SH-SY5Y (cell line): ENCODE data around the gene TMEM192.

Experiments used
- GATA2 ChIP-seq: IDR thresholded peaks from 2 replicates; pipeline ENCODE4 v1.6.1; 2011; ENCODE audit warnings: mild to moderate bottlenecking, low read depth, low read length
- GATA3 ChIP-seq: IDR thresholded peaks from 2 replicates; pipeline ENCODE4 v1.6.1; 2011; ENCODE audit warnings: low read depth, mild to moderate bottlenecking, low read length, moderate library complexity

The TMEM192 gene

GRCh38 chr4:165112368-165113121 is at the start of gene TMEM192:
Gene TMEM192 (minus strand): TSS chr4:165112860. CDS start chr4:165112773, 87 bp downstream.
- TF ChIP-seq GATA2 (no peak), GATA3 (no peak)

DNA sequence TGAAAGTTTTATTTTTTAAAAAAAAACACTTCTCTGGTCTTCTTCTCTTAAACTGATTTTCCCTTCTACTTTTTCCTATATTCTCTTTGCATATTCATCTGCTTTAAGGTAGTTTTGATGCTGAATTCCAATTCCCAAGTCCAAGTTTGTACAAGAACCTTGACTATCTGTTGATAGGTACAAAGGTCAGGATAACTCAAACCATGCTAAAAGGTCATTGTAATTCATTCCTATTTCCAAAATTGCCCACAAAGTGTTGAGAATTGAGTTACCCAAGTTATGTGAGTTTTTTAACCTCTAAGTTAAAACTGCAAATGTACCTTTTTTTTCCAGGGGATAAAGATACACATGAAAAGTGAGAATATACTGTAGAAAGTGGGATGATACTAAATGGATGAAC is 46.1 kb upstream of the TMEM192 start:
- no peak for TF ChIP-seq GATA3
- TF ChIP-seq GATA2, result no peak

DNA sequence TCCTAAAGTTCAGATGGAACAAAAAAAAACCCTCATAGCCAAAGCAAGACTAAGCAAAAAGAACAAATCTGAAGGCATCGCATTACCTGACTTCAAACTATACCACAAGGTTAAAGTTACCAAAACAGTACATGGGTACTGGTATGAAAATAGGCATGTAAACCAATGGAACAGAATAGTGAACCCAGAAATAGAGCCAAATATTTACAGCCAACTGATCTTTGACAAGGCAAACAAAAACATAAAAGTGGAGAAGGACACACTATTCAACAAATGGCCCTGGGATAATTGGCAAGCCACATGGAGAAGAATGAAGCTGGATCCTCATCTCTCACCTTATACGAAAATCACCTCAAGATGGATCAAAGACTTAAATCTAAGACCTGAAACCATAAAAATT is 44.2 kb upstream of the TMEM192 start:
- TF ChIP-seq GATA2, result no peak
- no peak for TF ChIP-seq GATA3

DNA sequence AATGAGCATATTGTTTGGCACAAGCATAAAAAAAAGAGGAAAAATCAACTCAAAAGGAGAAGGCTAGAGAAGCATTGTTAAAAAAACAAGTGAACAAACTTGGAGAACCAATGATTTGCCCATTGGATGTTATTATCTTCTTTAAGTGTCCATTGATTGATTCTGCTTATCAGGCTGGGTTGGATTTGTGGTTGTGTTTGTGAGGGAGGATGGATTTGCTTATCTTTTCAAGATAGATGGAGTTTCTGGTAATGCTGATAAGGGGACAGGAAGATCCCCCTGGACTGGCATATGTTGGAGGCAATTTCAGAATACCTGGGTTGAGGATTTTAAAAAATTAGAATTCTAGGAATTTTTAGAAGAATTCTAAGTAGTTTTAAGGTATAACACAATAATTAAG is 41.8 kb upstream of the TMEM192 start:
- TF ChIP-seq GATA3, result no peak
- no peak for TF ChIP-seq GATA2

DNA sequence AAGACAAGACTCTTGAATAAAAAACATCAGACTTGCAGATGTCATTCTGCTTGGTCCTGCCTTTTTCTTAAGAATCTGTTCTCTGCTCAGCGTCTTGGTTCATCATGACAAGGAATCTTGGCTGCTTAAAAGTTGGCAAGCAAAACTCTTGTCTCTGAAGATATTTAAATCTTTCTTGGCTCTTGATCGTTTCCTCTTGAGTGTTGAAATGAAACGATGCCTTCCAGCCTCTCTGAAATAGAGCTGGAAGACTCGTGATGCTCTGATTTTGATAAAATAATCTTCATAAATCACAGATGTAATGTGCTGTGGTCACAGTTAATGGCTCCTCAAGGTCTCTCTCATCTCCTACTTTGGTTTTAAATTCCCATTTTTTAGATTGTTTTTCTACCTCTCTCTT is 39.9 kb upstream of the TMEM192 start:
- TF ChIP-seq GATA3 (no peak), GATA2 (no peak)

GRCh38 chr4:165151734-165152133 is 39.1 kb upstream of the TMEM192 start:
- TF ChIP-seq GATA2, result no peak
- no peak for TF ChIP-seq GATA3

DNA sequence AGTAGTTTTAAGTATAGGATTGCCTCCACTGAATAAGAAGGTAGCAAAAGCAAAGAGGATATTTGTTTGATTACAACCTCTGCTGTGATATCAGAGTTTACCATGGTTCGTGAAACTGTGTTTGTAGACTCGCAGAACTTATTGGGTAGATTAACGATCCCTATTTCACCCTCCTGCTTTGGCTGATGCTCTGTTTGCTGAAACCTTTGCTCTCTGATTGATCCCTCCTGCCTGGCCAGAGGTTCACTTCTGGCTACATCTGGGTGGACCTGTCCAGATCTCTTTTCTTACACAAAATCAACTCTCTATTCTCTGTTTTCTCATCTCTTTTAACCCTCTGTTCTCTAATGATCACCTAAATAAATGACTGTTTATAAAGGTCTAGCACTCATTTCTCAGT is 37.9 kb upstream of the TMEM192 start:
- no peak for TF ChIP-seq GATA3

GRCh38 chr4:165138843-165139242 is 26.2 kb upstream of the TMEM192 start:
- TF ChIP-seq GATA3 (no peak), GATA2 (no peak)

- TF ChIP-seq GATA3 (no peak), GATA2 (no peak)
Observed at GRCh38 chr4:165137205-165137604, 24.5 kb upstream of the TMEM192 start.

GRCh38 chr4:165136529-165136928 is 23.9 kb upstream of the TMEM192 start:
- no peak for TF ChIP-seq GATA3
- no peak for TF ChIP-seq GATA2

GRCh38 chr4:165133150-165133549 is 20.5 kb upstream of the TMEM192 start:
- TF ChIP-seq GATA3, result no peak
- no peak for TF ChIP-seq GATA2

DNA sequence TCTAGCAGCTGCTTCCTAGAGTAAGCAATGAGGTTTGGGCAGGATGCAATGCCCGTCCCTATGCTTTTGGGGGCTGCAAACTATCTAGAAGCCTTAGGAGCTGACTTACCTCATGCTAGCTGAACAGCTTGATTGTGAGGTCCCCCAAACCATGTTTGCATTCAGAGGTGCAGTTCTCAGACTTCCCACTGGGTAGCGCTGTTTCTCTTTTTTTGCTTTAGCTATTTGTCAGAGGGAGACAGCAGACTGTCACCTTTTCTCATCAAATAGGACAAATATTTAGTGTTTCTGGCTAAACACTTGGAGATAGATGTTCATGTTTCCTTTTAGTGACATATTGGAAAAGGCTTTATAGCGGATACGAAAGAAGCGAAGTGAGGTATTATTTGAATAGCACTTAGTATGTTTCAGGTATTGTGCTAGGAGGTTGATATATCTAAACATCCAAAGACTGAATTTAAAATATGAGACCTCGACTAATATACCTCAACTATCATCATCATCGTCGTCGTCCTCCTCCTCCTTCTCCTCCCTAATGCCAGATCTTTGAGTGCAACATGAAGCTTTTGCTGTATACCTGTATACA is 18.7 kb upstream of the TMEM192 start:
- TF ChIP-seq GATA2, result no peak
- TF ChIP-seq GATA3, result no peak

GRCh38 chr4:165129924-165130323 is 17.3 kb upstream of the TMEM192 start:
- TF ChIP-seq GATA3, result no peak
- no peak for TF ChIP-seq GATA2

DNA sequence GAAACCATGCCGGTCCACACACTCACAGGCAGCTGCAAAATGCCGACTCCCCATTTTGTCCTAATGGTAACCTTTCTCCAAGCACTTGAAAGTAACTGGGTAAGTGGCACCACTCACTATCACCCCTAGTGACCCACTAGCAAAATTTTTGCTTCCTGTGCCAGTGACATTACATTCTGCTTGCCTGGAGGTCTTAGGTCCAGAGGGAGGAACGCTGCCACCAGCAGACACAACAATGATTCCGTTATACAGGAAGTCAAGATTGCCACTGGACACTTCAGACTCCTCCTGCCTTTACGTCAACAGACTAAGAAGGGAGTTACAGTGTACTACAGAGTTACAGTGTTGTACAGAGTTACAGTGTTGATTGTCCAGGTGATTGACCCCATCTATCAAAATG is 11.8 kb upstream of the TMEM192 start:
- no peak for TF ChIP-seq GATA2
- TF ChIP-seq GATA3, result no peak

- no peak for TF ChIP-seq GATA2
- TF ChIP-seq GATA3, result no peak
Observed at GRCh38 chr4:165118256-165118909, 5.7 kb upstream of the TMEM192 start.

DNA sequence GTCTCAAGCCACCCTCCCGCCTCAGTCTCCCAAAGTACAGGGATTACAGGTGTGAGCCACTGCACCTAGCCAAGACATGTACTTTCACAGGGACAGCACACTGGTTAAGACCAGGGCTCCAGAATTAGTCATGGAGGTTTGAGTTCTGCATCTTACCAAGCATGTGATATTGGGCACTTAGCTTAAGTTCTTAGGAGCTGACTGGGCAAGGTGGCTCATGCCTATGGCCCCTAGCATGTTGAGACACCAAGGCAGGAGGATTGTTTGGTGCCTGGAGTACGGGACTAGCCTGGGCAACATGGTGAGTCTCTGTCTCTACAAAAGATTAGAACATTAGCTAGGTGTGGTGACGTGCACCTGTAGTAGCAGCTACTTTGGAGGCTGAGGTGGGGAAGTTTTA is 2.6 kb upstream of the TMEM192 start:
- TF ChIP-seq GATA3 (no peak), GATA2 (no peak)
